Stimulated activated CD4-positive, alpha-beta T cell treated with anti-CD3 and anti-CD28 coated beads, Interleukin-4, amount 100 ng/mL, for 48 hours (primary cell): ENCODE data around the gene LAMC2.
"Not testable (repeated sequence)": the region's sequence is repeated elsewhere in the genome, so short reads cannot be mapped to it uniquely, and the experiment has no call there.

Source experiments
- DNase-seq, 2 donors: peaks; one replicate each; pipeline ENCODE4 v3.0.0-alpha.2; 2020; ENCODE audit warnings: low read depth in 2 of 2

Gene LAMC2

GRCh38 chr1:183263886-183264602 lies 78.0 kb downstream of the LAMC2 start:
- no peak for DNase-seq

- DNase-seq, result no peak
These were observed 81.8 kb downstream of the LAMC2 start for GRCh38 chr1:183267646-183268431.

GRCh38 chr1:183270541-183271141 lies 84.6 kb downstream of the LAMC2 start:
- DNase-seq, result no peak

- DNase-seq, result no peak
These were observed 86.4 kb downstream of the LAMC2 start for GRCh38 chr1:183272390-183272848.

- no peak for DNase-seq
These were observed 87.2 kb downstream of the LAMC2 start for GRCh38 chr1:183273300-183273699.

GRCh38 chr1:183273984-183274383 lies 87.9 kb downstream of the LAMC2 start:
- DNase-seq, result not testable (repeated sequence)

GRCh38 chr1:183274836-183275235 lies 88.8 kb downstream of the LAMC2 start:
- no peak for DNase-seq

GRCh38 chr1:183275322-183275721 lies 89.3 kb downstream of the LAMC2 start:
- DNase-seq, result no peak

GRCh38 chr1:183276386-183277080 lies 90.5 kb downstream of the LAMC2 start:
- DNase-seq, result no peak

GRCh38 chr1:183277821-183278738 lies 92.0 kb downstream of the LAMC2 start:
- DNase-seq, result no peak

- no peak for DNase-seq
These were observed 92.9 kb downstream of the LAMC2 start for GRCh38 chr1:183278739-183279591.

GRCh38 chr1:183279835-183280234 lies 93.8 kb downstream of the LAMC2 start:
- no peak for DNase-seq

GRCh38 chr1:183281039-183281438 lies 95.0 kb downstream of the LAMC2 start:
- no peak for DNase-seq

- peak; percentile 62 to 73 for DNase-seq
These were observed 95.6 kb downstream of the LAMC2 start for GRCh38 chr1:183281553-183282091.

GRCh38 chr1:183282101-183282855 lies 96.2 kb downstream of the LAMC2 start:
- no peak for DNase-seq

GRCh38 chr1:183283286-183283685 lies 97.2 kb downstream of the LAMC2 start:
- no peak for DNase-seq

- no peak for DNase-seq
These were observed 98.0 kb downstream of the LAMC2 start for GRCh38 chr1:183284086-183284485.

GRCh38 chr1:183285256-183285655 lies 99.2 kb downstream of the LAMC2 start:
- no peak for DNase-seq

- DNase-seq, result no peak
These were observed 99.7 kb downstream of the LAMC2 start for GRCh38 chr1:183285746-183286145.
